GM21360 (cell line): Measurements from ENCODE around the gene RRAGD.

Experiments used
- ATAC-seq: cut with Tn5 transposase; IDR thresholded peaks from one replicate; pipeline ENCODE4 v1.9.1; 2021; ENCODE audit warnings: mild to moderate bottlenecking, moderate library complexity; ENCODE audit not compliant: unreplicated experiment

The RRAGD gene

GRCh38 chr6:89348372-89348771 is 63.7 kb downstream of the RRAGD start:
- no peak for ATAC-seq

- ATAC-seq = no peak
Measured at GRCh38 chr6:89347825-89348224, 64.2 kb downstream of the RRAGD start.

- no peak for ATAC-seq
Measured at GRCh38 chr6:89346433-89346832, 65.6 kb downstream of the RRAGD start.

GRCh38 chr6:89339565-89339964 is 72.5 kb downstream of the RRAGD start:
- ATAC-seq = no peak

GRCh38 chr6:89335164-89335563 is 76.9 kb downstream of the RRAGD start:
- ATAC-seq = no peak

GRCh38 chr6:89330910-89331309 is 81.2 kb downstream of the RRAGD start:
- ATAC-seq = no peak

GRCh38 chr6:89328976-89329375 is 83.1 kb downstream of the RRAGD start:
- no peak for ATAC-seq

- ATAC-seq = no peak
Measured at GRCh38 chr6:89324304-89324703, 87.8 kb downstream of the RRAGD start.

- no peak for ATAC-seq
Measured at GRCh38 chr6:89323511-89323971, 88.5 kb downstream of the RRAGD start.

- ATAC-seq = no peak
Measured at GRCh38 chr6:89321131-89321970, 90.7 kb downstream of the RRAGD start.

- ATAC-seq = no peak
Measured at GRCh38 chr6:89320012-89320559, 92.0 kb downstream of the RRAGD start.

- ATAC-seq = no peak
Measured at GRCh38 chr6:89317067-89317466, 95.0 kb downstream of the RRAGD start.

GRCh38 chr6:89315249-89315885 is 96.7 kb downstream of the RRAGD start, which contains the start of gene GABRR2:
Gene GABRR2, minus strand, starts transcription at chr6:89315299. Its CDS starts 134 bp downstream, at chr6:89315165.
- ATAC-seq = no peak

- ATAC-seq = no peak
Measured at GRCh38 chr6:89314692-89315091, 97.4 kb downstream of the RRAGD start.
